ENCODE data around the gene RPIA.
"Not testable (repeated sequence)": the region's sequence is repeated elsewhere in the genome, so short reads cannot be mapped to it uniquely, and the experiment has no call there.

RPIA gene

GRCh38 chr2:88691339-88692183 lies at the start of gene RPIA:
RPIA (plus strand) TSS chr2:88691673; CDS start chr2:88691699, 26 bp downstream.
- peaks cover 15% of the 10 kb centered on the region for H3K36me3 ChIP-seq (replicated peaks; ENCODE audit: low read depth, low read length)
- H3K79me2 ChIP-seq (ENCODE audit: low read length) = peaks cover 60% of the 10 kb centered on the region
- peak within 1 kb of the TSS; percentile 95 for H2AFZ ChIP-seq (ENCODE audit: low read depth, low read length)
- H4K20me1 ChIP-seq (ENCODE audit: insufficient read depth, low read length) = 0 out of 2 replicates have a peak, but pooled peaks cover 5% of the 10 kb centered on the region
- H3K4me1 ChIP-seq (ENCODE audit: low read length) = peaks cover 13% of the 10 kb centered on the region
- peak within 1 kb of the TSS; percentile 92 for H3K4me2 ChIP-seq (ENCODE audit: low read length)
- no peaks in the 10 kb centered on the region for H3K27me3 ChIP-seq (ENCODE audit: low read depth, low read length)
- H3K27ac ChIP-seq (ENCODE audit: low read length) = peak within 1 kb of the TSS; percentile 35
- H3K9ac ChIP-seq (ENCODE audit: low read length) = peak within 1 kb of the TSS; percentile 85
- peak within 1 kb of the TSS; percentile 95 for H3K4me3 ChIP-seq (ENCODE audit: low read length)
- peaks cover 14% of the 10 kb centered on the region; the same call in 1 of the 2 replicates for H3K9me3 ChIP-seq (ENCODE audit: insufficient read depth, low read length)
- TF ChIP-seq CTCF (IDR thresholded peaks at IDR 0.05; ENCODE audit: low read depth, low read length) (peak; percentile 56), EZH2phosphoT487 (IDR thresholded peaks at IDR 0.05; ENCODE audit: low read depth) (no peak)

GRCh38 chr2:88642278-88642677 lies 49.2 kb upstream of the RPIA start:
- TF ChIP-seq CTCF (IDR thresholded peaks at IDR 0.05; ENCODE audit: low read depth, low read length) (no peak), EZH2phosphoT487 (IDR thresholded peaks at IDR 0.05; ENCODE audit: low read depth) (no peak)
- H3K79me2 ChIP-seq (ENCODE audit: low read length) = no peaks in the 10 kb centered on the region
- H3K9ac ChIP-seq (ENCODE audit: low read length) = no peak overlapping the region
- no peak overlapping the region for H2AFZ ChIP-seq (ENCODE audit: low read depth, low read length)
- H3K9me3 ChIP-seq (ENCODE audit: insufficient read depth, low read length) = 0 out of 2 replicates have a peak, but pooled peaks cover 4% of the 10 kb centered on the region
- no peaks in the 10 kb centered on the region for H3K27me3 ChIP-seq (ENCODE audit: low read depth, low read length)
- no peak overlapping the region for H3K4me2 ChIP-seq (ENCODE audit: low read length)
- no peak overlapping the region for H3K4me3 ChIP-seq (ENCODE audit: low read length)
- H4K20me1 ChIP-seq (ENCODE audit: insufficient read depth, low read length) = no peaks in the 10 kb centered on the region
- H3K4me1 ChIP-seq (ENCODE audit: low read length) = no peaks in the 10 kb centered on the region
- no peak overlapping the region for H3K27ac ChIP-seq (ENCODE audit: low read length)
- no peaks in the 10 kb centered on the region for H3K36me3 ChIP-seq (replicated peaks; ENCODE audit: low read depth, low read length)

- H3K79me2 ChIP-seq (ENCODE audit: low read length); H3K36me3 ChIP-seq (replicated peaks; ENCODE audit: low read depth, low read length); H3K9me3 ChIP-seq (ENCODE audit: insufficient read depth, low read length); H4K20me1 ChIP-seq (ENCODE audit: insufficient read depth, low read length); H3K27me3 ChIP-seq (ENCODE audit: low read depth, low read length); H3K4me1 ChIP-seq (ENCODE audit: low read length); H3K9ac ChIP-seq (ENCODE audit: low read length); H3K4me2 ChIP-seq (ENCODE audit: low read length); H2AFZ ChIP-seq (ENCODE audit: low read depth, low read length); H3K27ac ChIP-seq (ENCODE audit: low read length); H3K4me3 ChIP-seq (ENCODE audit: low read length): not testable (repeated sequence)
Observed at GRCh38 chr2:88645291-88645882, 46.1 kb upstream of the RPIA start.

GRCh38 chr2:88651646-88652045 lies 39.8 kb upstream of the RPIA start:
- Histone ChIP-seq H3K27me3 (ENCODE audit: low read depth, low read length) (no peaks in the 10 kb centered on the region), H3K36me3 (replicated peaks; ENCODE audit: low read depth, low read length) (no peaks in the 10 kb centered on the region), H3K4me3 (ENCODE audit: low read length) (no peak overlapping the region), H2AFZ (ENCODE audit: low read depth, low read length) (no peak overlapping the region), H3K9ac (ENCODE audit: low read length) (no peak overlapping the region), H3K4me1 (ENCODE audit: low read length) (no peaks in the 10 kb centered on the region), H4K20me1 (ENCODE audit: insufficient read depth, low read length) (no peaks in the 10 kb centered on the region), H3K9me3 (ENCODE audit: insufficient read depth, low read length) (no peaks in the 10 kb centered on the region), H3K4me2 (ENCODE audit: low read length) (no peak overlapping the region), H3K27ac (ENCODE audit: low read length) (no peak overlapping the region), H3K79me2 (ENCODE audit: low read length) (no peaks in the 10 kb centered on the region)
- TF ChIP-seq CTCF (IDR thresholded peaks at IDR 0.05; ENCODE audit: low read depth, low read length) (no peak), EZH2phosphoT487 (IDR thresholded peaks at IDR 0.05; ENCODE audit: low read depth) (no peak)

Data from OCI-LY3 (cell line).